NCI-H146 treated with DMSO at 0.1 percent for 48 hours (cell line): ENCODE measurements around the gene GPRC5C.

Experiments used
- DNase-seq: peaks from one replicate; lab custom pipeline; 2025; ENCODE audit not compliant: unreplicated experiment; lab: John Stamatoyannopoulos, UW

The GPRC5C gene, protein sequence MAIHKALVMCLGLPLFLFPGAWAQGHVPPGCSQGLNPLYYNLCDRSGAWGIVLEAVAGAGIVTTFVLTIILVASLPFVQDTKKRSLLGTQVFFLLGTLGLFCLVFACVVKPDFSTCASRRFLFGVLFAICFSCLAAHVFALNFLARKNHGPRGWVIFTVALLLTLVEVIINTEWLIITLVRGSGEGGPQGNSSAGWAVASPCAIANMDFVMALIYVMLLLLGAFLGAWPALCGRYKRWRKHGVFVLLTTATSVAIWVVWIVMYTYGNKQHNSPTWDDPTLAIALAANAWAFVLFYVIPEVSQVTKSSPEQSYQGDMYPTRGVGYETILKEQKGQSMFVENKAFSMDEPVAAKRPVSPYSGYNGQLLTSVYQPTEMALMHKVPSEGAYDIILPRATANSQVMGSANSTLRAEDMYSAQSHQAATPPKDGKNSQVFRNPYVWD

GRCh38 chr17:74431568-74432423 lies at the start of gene GPRC5C:
Gene GPRC5C (plus strand): TSS chr17:74432088. CDS start chr17:74439777, 7,689 bp downstream.
- DNase-seq = peak; percentile 24

GRCh38 chr17:74383141-74383540 lies 48.7 kb upstream of the GPRC5C start:
- no peak for DNase-seq

GRCh38 chr17:74385201-74385600 lies 46.7 kb upstream of the GPRC5C start:
- DNase-seq = no peak

DNA sequence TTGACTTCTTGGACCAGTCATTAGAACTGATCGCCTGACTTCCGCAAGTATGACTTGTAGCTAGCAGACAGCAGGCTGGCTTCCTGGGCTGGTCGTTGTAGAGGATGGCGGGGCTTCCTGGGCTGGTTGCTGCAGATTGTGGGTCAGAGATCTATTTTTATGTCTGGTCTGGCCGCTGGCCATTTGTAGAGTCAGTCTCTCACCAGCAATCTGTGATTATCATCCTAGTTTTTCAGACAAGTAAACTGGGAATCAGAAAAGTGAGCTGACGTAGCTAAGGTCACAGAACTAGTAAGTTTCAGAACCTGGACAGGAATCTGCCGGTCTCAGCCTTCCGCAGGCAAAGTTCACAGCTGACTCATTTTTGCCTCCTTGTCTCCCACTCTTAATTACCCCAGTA lies 45.5 kb upstream of the GPRC5C start:
- DNase-seq = no peak

DNA sequence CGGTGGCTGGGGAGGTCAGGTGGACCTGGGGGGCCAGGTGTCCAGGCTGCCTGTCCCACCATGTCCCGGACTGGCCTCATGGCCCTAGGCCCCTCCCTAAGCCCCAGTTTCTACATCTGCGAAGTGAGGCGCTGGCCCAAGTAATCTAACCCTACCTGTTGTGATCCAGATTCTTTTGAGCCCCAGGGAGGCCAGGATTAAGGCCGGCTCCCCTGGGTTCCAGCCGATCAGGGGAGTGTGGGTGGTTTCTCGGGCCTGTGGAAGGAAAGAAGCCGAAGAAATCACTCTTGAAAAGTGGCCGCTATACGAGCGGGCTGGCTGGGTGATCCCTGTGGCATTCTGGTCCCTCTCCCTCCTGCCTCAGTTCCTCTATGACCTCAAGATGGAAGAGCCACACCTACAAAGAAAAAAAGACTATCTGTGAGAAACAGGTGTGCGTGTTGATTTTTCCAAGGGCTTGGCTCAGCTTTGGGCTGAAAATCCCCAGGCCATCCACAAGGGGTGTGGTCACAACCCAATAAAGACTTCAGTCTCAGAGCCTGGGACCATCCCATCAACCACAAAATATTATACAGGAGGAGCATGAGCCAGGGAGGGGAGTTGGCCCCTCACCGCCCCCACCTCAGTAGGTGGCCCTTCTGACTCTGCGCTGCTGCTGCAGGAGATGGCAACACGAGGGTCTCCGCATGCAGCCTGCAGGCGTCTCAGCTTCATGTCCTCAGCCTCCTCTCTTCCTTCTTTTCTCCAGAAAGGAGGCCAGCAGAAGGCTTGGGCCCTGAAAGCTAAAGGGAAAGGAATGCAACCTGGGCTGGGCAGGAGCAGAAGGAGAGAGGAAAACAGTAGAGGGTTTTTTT lies 44.3 kb upstream of the GPRC5C start:
- no peak for DNase-seq

- no peak for DNase-seq
These were observed 42.7 kb upstream of the GPRC5C start for GRCh38 chr17:74389084-74389753.

DNA sequence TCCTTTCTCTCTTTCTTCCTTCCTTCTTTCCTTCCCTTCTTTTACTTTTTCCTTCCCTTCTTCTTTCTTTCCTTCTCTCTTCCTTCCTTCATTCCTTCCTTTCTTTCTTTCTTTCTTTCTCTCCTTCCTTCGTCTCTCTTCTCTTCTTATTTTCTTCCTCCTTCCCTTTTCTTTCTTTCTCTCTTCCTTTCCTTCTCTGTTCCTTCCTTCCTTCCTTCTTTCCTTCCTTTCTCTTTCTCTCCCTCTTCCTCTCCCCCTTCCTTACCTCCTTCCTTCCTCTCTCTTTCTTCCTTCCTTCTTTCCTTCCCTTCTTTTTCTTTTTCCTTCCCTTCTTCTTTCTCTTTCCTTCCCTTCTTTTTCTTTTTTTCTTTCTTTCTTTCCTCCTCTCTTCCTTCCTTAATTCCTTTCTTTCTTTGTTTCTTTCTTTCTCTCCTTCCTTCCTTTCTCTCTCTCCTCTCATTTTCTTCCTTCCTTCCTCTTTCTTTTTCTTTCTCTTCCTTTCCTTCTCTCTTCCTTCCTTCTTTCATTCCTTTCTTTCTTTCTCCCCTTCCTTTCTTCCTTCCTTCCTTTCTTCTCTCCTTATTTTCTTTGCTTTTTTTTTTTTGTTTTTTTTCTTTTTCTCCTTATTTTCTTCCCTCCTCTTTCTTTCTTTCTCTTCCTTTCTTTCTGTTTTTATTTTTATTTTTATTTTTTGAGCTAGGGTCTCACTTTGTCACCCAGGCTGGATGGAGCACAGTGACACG lies 41.8 kb upstream of the GPRC5C start:
- DNase-seq = no peak

- no peak for DNase-seq
These were observed 40.9 kb upstream of the GPRC5C start for GRCh38 chr17:74390680-74391653.

GRCh38 chr17:74391771-74392170 lies 40.1 kb upstream of the GPRC5C start:
- no peak for DNase-seq

GRCh38 chr17:74392848-74393247 lies 39.0 kb upstream of the GPRC5C start:
- DNase-seq = no peak

DNA sequence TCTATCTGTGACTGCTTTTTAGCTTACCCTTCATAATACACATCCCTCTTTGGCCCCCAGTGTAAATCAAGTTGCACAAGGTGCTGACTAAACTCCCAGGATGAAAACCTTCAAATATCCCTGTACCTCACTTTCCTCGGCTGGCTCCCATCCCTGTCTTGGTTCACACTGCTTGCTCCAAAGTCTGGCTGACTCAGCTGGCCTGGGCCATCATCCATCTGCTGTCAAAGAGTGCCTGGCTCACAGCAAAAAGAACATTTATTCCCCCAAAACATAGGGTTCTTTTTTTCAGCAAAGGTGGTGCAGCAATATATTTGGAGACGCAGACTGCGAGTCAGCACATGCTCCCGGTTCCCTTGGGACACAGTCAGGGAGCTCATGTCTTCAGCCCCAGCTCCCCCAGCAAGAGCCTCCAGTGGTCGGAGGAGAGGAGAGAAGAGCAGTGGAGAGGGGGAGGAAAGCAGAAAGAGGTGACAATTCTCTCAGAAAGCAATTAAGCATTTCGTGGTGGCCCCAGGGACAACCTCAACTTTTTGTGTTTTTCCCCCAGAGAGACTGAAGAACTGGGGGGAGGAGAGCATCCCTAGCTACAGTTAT lies 38.4 kb upstream of the GPRC5C start:
- DNase-seq = no peak

DNA sequence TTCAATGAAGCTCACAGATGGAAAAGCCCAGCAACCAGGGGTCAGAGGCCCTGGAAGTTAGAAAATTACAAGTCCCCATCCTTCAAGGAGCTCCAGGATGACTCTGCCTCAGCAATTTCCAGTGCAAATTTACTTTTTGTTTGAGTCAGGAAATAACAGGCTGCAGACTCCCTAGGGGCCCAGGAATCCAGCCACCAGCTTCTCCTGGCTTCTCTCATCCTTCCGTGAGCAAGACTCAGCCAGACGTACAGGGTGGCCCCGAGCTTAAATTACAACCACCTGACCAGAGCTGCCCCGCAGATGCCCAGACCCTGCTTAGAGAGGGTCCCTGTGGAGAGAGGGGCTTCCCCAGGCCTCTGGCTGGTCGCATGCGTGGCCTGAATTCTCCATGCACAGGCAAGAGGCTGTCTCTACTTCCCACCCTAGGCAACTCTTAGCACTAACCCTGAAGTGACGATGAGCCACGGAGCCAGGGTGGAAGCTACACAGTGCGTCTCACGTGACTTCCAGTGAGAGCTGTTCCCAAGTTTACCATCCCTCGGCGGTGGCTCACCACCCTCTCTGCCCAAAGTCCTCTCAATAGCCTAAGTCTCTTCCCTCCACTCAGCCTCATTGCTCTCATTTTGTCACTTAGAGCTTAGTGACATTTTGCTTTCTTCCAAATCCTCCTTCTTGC lies 37.5 kb upstream of the GPRC5C start:
- DNase-seq = no peak

- no peak for DNase-seq
These were observed 36.9 kb upstream of the GPRC5C start for GRCh38 chr17:74394977-74395376.

DNA sequence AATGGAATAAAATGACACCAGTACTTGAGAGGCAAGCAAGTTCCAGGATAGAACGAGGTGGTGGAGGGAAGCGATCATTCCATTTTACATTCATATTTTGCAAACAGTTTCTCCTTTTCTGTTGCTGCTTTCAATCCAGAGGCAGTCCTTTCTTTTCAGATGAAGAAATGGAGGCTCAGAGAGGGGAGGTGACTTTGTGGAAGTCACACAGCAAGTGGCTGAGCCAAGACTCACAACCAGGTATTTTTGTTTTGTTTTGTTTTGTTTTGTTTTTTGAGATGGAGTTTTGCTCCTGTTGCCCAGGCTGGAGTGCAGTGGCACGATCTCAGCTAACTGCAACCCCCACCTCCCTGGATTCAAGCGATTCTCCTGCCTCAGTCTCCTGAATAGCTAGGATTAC lies 35.3 kb upstream of the GPRC5C start:
- no peak for DNase-seq

DNA sequence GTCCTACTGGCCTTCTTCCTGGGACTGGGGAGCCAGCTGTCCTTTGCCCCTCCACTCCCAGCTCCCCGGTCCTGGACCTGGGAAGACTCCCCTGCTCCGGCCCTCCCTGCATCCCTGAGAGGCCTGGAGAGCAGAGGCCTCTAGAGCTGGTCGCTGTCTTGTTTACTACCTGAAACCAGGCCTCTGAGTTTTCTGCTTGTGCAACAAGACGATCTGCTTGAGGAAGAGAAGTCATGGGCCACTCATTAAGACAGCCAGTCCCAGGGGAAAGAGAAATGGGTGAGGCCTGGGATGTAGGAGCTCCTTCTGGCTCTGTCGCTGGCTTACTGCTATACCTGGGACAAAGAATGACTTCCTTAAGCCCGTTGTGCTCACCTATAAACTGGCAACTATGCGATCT lies 29.8 kb upstream of the GPRC5C start:
- no peak for DNase-seq

- DNase-seq = no peak
These were observed 28.3 kb upstream of the GPRC5C start for GRCh38 chr17:74403512-74404137.

GRCh38 chr17:74404218-74404617 lies 27.7 kb upstream of the GPRC5C start:
- DNase-seq = no peak
